Chondrocyte (in vitro differentiated cells): ENCODE measurements around the gene PCBP1. TPM values are rescaled to one million over a fixed set of nuclear protein-coding genes. Genes with fewer than 3 reads are reported as not detected.
"Not testable (repeated sequence)": the region's sequence is repeated elsewhere in the genome, so short reads cannot be mapped to it uniquely, and the experiment has no call there.

Experiments
- DNase-seq: peaks from one replicate; pipeline ENCODE4 v3.0.0; 2021; ENCODE audit warnings: mixed read lengths, low spot score
- H3K27ac Mint-ChIP-seq: one replicate; pipeline ENCODE4 v1.8.0; 2021; ENCODE audit warnings: mild to moderate bottlenecking, moderate library complexity, mixed read lengths; ENCODE audit not compliant: unreplicated experiment
- H3K27me3 Mint-ChIP-seq: 2 replicates; pipeline ENCODE4 v1.8.0; 2021; ENCODE audit warnings: low read depth, mixed read lengths
- H3K36me3 Mint-ChIP-seq: 2 replicates; pipeline ENCODE4 v1.8.0; 2021; ENCODE audit warnings: low read depth, mixed read lengths
- H3K4me1 Mint-ChIP-seq: 2 replicates; pipeline ENCODE4 v1.8.0; 2021; ENCODE audit warnings: low read depth, mild to moderate bottlenecking, mixed read lengths
- H3K4me3 Mint-ChIP-seq: one replicate; pipeline ENCODE4 v1.8.0; 2021; ENCODE audit warnings: mild to moderate bottlenecking, moderate library complexity, mixed read lengths; ENCODE audit not compliant: unreplicated experiment
- H3K9me3 Mint-ChIP-seq: 2 replicates; pipeline ENCODE4 v1.8.0; 2021; ENCODE audit warnings: low read depth, mixed read lengths
- total RNA-seq: library from RNA; stranded (reverse); gene quantifications from 3 replicates; pipeline ENCODE4 v1.2.1, GENCODE V29; 2021
- TF ChIP-seq, protein P1 (sequence below): fragments of 200-600 bp; sonication (generic); IDR thresholded peaks from 2 replicates; pipeline ENCODE4 v1.5.0; 2021; ENCODE audit warnings: antibody characterized with exemption, mild to moderate bottlenecking, moderate library complexity

PCBP1 gene
- total RNA-seq, 1 donor from 2014 or later = 220 TPM

DNA sequence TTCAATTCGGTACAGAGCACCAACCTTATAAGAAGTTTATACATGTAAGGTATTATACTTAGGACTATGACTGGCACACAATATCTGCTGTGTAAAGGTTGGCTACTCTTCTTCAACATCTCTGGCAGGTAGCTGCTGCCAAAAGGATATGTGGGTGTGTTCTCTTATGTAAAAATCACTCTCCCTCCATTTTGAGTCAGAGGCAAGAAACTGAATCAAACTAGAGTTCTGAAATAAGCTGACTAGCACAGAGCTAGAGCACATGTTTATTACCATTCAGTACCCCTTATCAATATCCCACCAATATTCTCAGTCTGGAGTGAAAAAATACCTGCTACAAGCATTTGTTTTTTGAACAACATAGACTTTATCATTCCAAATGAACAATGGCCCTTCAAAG lies 38.0 kb upstream of the PCBP1 start:
- no peaks in the 10 kb centered on the region for H3K9me3 Mint-ChIP-seq
- H3K36me3 Mint-ChIP-seq = peaks cover 15% of the 10 kb centered on the region
- no peak for DNase-seq
- H3K4me1 Mint-ChIP-seq = no peaks in the 10 kb centered on the region
- H3K27me3 Mint-ChIP-seq = no peaks in the 10 kb centered on the region
- no peak overlapping the region for H3K27ac Mint-ChIP-seq
- TF ChIP-seq, protein P1, sequence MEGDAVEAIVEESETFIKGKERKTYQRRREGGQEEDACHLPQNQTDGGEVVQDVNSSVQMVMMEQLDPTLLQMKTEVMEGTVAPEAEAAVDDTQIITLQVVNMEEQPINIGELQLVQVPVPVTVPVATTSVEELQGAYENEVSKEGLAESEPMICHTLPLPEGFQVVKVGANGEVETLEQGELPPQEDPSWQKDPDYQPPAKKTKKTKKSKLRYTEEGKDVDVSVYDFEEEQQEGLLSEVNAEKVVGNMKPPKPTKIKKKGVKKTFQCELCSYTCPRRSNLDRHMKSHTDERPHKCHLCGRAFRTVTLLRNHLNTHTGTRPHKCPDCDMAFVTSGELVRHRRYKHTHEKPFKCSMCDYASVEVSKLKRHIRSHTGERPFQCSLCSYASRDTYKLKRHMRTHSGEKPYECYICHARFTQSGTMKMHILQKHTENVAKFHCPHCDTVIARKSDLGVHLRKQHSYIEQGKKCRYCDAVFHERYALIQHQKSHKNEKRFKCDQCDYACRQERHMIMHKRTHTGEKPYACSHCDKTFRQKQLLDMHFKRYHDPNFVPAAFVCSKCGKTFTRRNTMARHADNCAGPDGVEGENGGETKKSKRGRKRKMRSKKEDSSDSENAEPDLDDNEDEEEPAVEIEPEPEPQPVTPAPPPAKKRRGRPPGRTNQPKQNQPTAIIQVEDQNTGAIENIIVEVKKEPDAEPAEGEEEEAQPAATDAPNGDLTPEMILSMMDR = no peak
- H3K4me3 Mint-ChIP-seq = no peak overlapping the region

- no peak overlapping the region for H3K27ac Mint-ChIP-seq
- peaks cover 18% of the 10 kb centered on the region for H3K36me3 Mint-ChIP-seq
- no peak for DNase-seq
- H3K4me1 Mint-ChIP-seq = no peaks in the 10 kb centered on the region
- H3K27me3 Mint-ChIP-seq = no peaks in the 10 kb centered on the region
- TF ChIP-seq, protein P1 = no peak
- H3K4me3 Mint-ChIP-seq = no peak overlapping the region
- no peaks in the 10 kb centered on the region for H3K9me3 Mint-ChIP-seq
These were observed 36.4 kb upstream of the PCBP1 start for GRCh38 chr2:70050631-70051425.

- DNase-seq, H3K4me3 Mint-ChIP-seq, H3K9me3 Mint-ChIP-seq, H3K4me1 Mint-ChIP-seq, H3K27ac Mint-ChIP-seq, H3K27me3 Mint-ChIP-seq: not testable (repeated sequence)
- peaks cover 19% of the 10 kb centered on the region for H3K36me3 Mint-ChIP-seq
These were observed 32.0 kb upstream of the PCBP1 start for GRCh38 chr2:70055259-70055658.

GRCh38 chr2:70061317-70061716 lies 26.0 kb upstream of the PCBP1 start:
- H3K9me3 Mint-ChIP-seq = no peaks in the 10 kb centered on the region
- no peak overlapping the region for H3K4me3 Mint-ChIP-seq
- peaks cover 22% of the 10 kb centered on the region for H3K36me3 Mint-ChIP-seq
- DNase-seq = no peak
- no peaks in the 10 kb centered on the region for H3K4me1 Mint-ChIP-seq
- no peaks in the 10 kb centered on the region for H3K27me3 Mint-ChIP-seq
- H3K27ac Mint-ChIP-seq = no peak overlapping the region
- TF ChIP-seq, protein P1 = no peak

DNA sequence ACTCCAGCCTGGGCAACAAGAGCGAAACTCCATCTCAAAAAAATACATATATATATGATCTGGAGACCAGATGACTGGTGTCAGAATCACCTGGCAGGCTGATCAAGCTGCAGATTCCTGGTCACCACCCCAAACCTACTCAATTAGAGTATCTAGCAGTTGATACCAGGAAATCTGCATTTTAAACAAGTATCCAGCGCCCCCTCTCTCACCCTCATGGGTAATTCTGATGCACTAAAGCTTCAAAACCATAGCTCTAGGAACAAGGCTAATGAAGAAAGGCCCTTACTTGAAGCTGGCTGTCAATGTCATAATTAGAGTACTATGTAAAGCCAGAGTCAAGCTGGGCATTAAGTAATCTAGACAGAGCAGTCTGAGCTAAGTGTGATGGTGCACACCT lies 25.0 kb upstream of the PCBP1 start:
- DNase-seq = no peak
- TF ChIP-seq, protein P1 = no peak
- Mint-ChIP-seq H3K27me3 (no peaks in the 10 kb centered on the region), H3K4me3 (no peak overlapping the region), H3K36me3 (peaks cover 27% of the 10 kb centered on the region), H3K27ac (no peak overlapping the region), H3K4me1 (no peaks in the 10 kb centered on the region), H3K9me3 (no peaks in the 10 kb centered on the region)

DNA sequence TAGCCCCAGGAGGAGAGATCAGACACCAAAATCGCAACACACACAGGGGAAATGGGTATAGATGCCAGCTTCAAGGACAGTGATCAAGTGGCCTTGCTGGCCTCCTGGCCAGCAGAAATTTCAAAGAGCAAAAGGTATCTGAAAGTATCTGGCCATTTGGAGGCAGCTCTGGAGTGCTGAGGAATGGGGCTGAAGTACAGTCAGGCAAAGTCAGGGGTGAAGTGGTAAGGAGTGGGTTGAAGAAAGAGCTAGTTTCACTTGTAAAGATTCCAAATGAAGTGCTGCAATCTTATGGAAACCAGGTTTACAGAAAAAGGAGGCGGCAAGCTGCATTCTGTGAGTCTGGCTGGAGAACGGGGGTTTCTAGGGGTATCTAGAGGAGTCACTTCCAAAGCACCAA lies 19.2 kb upstream of the PCBP1 start:
- DNase-seq = no peak
- Mint-ChIP-seq H3K27ac (peak overlapping the region; percentile 42), H3K4me1 (peaks cover 20% of the 10 kb centered on the region), H3K4me3 (no peak overlapping the region), H3K36me3 (peaks cover 21% of the 10 kb centered on the region), H3K9me3 (no peaks in the 10 kb centered on the region), H3K27me3 (no peaks in the 10 kb centered on the region)
- TF ChIP-seq, protein P1 = no peak
